Hepatocyte (in vitro differentiated cells): Measurements from ENCODE around the gene TMPRSS11A. TPM values are rescaled to one million over a fixed set of nuclear protein-coding genes. Genes with fewer than 3 reads are reported as not detected.

Experiments used
- DNase-seq: peaks from one replicate; pipeline ENCODE4 v3.0.0-alpha.2; 2016; ENCODE audit warnings: low spot score
- H2AFZ ChIP-seq: fragments of 200-600 bp; sonication (generic); 2 replicates; pipeline ENCODE4 v1.6.0; 2016; ENCODE audit warnings: antibody characterized with exemption, mild to moderate bottlenecking
- H3K27ac ChIP-seq: fragments of 200-600 bp; sonication (generic); 2 replicates; pipeline ENCODE4 v1.5.1; 2016; ENCODE audit warnings: mild to moderate bottlenecking
- H3K27me3 ChIP-seq: fragments of 200-600 bp; sonication (generic); 2 replicates; pipeline ENCODE4 v1.6.1; 2016
- H3K36me3 ChIP-seq: fragments of 200-600 bp; sonication (generic); replicated peaks from 2 replicates; pipeline ENCODE4 v1.5.1; 2016; ENCODE audit warnings: low read depth; ENCODE audit not compliant: insufficient read depth
- H3K4me1 ChIP-seq: fragments of 200-600 bp; sonication (generic); 2 replicates; pipeline ENCODE4 v1.5.1; 2016; ENCODE audit warnings: mild to moderate bottlenecking, moderate library complexity; ENCODE audit not compliant: insufficient read depth
- H3K4me2 ChIP-seq: fragments of 200-600 bp; sonication (generic); 2 replicates; pipeline ENCODE4 v1.6.0; 2016
- H3K4me3 ChIP-seq: fragments of 200-600 bp; sonication (generic); 2 replicates; pipeline ENCODE4 v1.5.1; 2016; ENCODE audit warnings: mild to moderate bottlenecking
- H3K79me2 ChIP-seq: fragments of 200-600 bp; sonication (generic); 2 replicates; pipeline ENCODE4 v1.6.0; 2017; ENCODE audit warnings: mild to moderate bottlenecking
- H3K9me2 ChIP-seq: fragments of 200-600 bp; sonication (generic); replicated peaks from 2 replicates; pipeline ENCODE4 v1.6.0; 2017; ENCODE audit warnings: mild to moderate bottlenecking; ENCODE audit not compliant: insufficient read depth
- H3K9me3 ChIP-seq: fragments of 200-600 bp; sonication (generic); 2 replicates; pipeline ENCODE4 v1.5.1; 2016; ENCODE audit warnings: low read depth, mild to moderate bottlenecking
- H4K20me1 ChIP-seq: fragments of 200-600 bp; sonication (generic); 2 replicates; pipeline ENCODE4 v1.6.0; 2016; ENCODE audit warnings: mild to moderate bottlenecking; ENCODE audit not compliant: insufficient read depth, poor library complexity, severe bottlenecking
- CTCF ChIP-seq: fragments of 200-600 bp; sonication (generic); IDR thresholded peaks from 2 replicates; pipeline ENCODE4 v1.5.1; 2016; ENCODE audit warnings: antibody characterized with exemption, mild to moderate bottlenecking; ENCODE audit not compliant: poor library complexity
- EZH2 ChIP-seq: fragments of 200-600 bp; sonication (generic); IDR thresholded peaks from 2 replicates; pipeline ENCODE4 v1.6.1; 2016; ENCODE audit warnings: antibody characterized with exemption, mild to moderate bottlenecking, borderline replicate concordance
- EZH2phosphoT487 ChIP-seq: fragments of 200-600 bp; sonication (generic); IDR thresholded peaks from one replicate; pipeline ENCODE4 v1.6.1; 2018; ENCODE audit warnings: antibody characterized with exemption, mild to moderate bottlenecking, low read depth, moderate library complexity; ENCODE audit not compliant: unreplicated experiment, severe bottlenecking
- WGBS: methylation state at CpG from one replicate; pipeline ENCODE4 v1.1.6; 2016; ENCODE audit warnings: low lambda C conversion rate; ENCODE audit errors: missing lambda C conversion rate; 5-methylcytosine and 5-hydroxymethylcytosine counted together
- polyA plus RNA-seq: library from polyadenylated mRNA; unstranded; fragments of >200 nt; fragmentation: Nextera tagmentation; extraction: Ambion mirVana; gene quantifications from 2 replicates; pipeline ENCODE4 v1.2.1, GENCODE V29; 2016
- total RNA-seq: library from RNA; depleted of rRNA; stranded (reverse); fragments of >200 nt; gene quantifications from 2 replicates; pipeline ENCODE4 v1.2.3, GENCODE V29; 2014

Gene TMPRSS11A
- total and polyA plus RNA-seq, 2 experiments from 2014 or later = 0.10 TPM; not detected in 1

DNA sequence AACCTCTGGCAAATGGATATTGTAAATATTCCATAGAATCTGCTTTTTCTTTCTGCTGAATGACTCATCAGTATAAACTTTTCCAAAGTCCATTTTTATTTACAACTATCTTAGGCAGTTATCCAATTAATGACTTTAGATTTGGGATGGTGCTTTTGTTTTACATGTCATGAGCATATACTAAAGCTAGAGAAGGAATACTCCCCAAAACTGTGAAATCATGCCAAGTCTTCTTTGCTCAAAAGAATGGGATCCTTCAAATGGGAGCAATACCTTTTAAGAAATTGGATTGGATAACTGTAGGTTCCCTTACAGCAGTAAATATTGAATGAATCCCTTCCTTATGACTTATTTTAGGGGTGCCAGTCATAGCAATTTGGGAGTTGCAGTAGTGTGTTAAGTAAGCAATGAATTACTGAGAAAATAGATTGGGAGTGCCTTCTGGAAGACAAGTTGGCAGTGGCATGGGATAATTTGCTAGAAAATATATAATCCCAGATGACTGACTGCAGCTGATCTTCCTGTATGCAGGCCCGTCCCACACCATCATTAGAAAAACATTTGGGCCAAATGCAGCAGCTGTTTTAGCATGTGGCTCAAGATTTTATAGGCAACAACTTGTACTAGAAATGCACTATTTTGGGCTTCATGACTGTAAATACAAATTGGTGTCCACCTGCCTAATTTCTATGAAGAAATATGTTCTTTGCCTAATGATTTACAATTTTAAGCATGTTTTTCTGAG, 82.3 kb downstream of the TMPRSS11A start:
- Histone ChIP-seq H3K9me3 (no peaks in the 10 kb centered on the region), H3K27me3 (no peaks in the 10 kb centered on the region), H3K79me2 (no peaks in the 10 kb centered on the region), H3K4me3 (no peak overlapping the region), H3K4me1 (no peaks in the 10 kb centered on the region), H4K20me1 (no peaks in the 10 kb centered on the region), H2AFZ (no peak overlapping the region), H3K9me2 (no peaks in the 10 kb centered on the region), H3K4me2 (no peak overlapping the region), H3K27ac (no peak overlapping the region), H3K36me3 (no peaks in the 10 kb centered on the region)
- TF ChIP-seq EZH2 (no peak), EZH2phosphoT487 (no peak), CTCF (no peak)
- no peak for DNase-seq
- 60% methylated on average over 1 of the region's 1 CpG for WGBS

DNA sequence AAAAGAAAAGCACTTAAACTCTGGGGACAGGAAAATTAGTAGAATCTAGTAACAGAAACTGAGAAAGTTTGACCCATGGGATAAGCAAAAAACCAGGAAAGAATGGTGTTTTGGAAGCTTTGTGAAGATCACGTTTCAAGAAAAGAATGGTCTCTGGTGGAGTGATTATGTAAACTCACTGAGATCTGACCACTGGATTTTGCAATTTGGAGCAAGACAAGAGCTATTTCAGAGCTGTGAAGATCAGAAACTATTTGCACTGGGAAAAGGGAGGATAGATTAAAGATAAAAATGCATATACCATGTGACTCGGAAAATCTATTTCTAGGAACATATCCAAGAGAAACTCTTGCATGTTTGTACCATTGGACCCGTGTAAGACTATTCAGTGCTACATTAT, 83.8 kb downstream of the TMPRSS11A start:
- WGBS = 92% methylated on average over 3 of the region's 3 CpGs
- H4K20me1 ChIP-seq = no peaks in the 10 kb centered on the region
- H3K36me3 ChIP-seq = no peaks in the 10 kb centered on the region
- H3K9me3 ChIP-seq = no peaks in the 10 kb centered on the region
- no peaks in the 10 kb centered on the region for H3K9me2 ChIP-seq
- no peak overlapping the region for H3K4me3 ChIP-seq
- H3K79me2 ChIP-seq = no peaks in the 10 kb centered on the region
- H3K27ac ChIP-seq = no peak overlapping the region
- H3K27me3 ChIP-seq = no peaks in the 10 kb centered on the region
- no peak overlapping the region for H2AFZ ChIP-seq
- no peak overlapping the region for H3K4me2 ChIP-seq
- TF ChIP-seq EZH2 = no peak
- TF ChIP-seq EZH2phosphoT487 = no peak
- TF ChIP-seq CTCF = no peak
- no peaks in the 10 kb centered on the region for H3K4me1 ChIP-seq
- no peak for DNase-seq

- H3K27me3 ChIP-seq = no peaks in the 10 kb centered on the region
- H3K36me3 ChIP-seq = no peaks in the 10 kb centered on the region
- H3K27ac ChIP-seq = no peak overlapping the region
- no peaks in the 10 kb centered on the region for H3K9me2 ChIP-seq
- H3K4me2 ChIP-seq = no peak overlapping the region
- H3K9me3 ChIP-seq = no peaks in the 10 kb centered on the region
- H3K4me1 ChIP-seq = no peaks in the 10 kb centered on the region
- H3K4me3 ChIP-seq = no peak overlapping the region
- TF ChIP-seq EZH2phosphoT487 (no peak), CTCF (no peak), EZH2 (no peak)
- DNase-seq = no peak
- no peaks in the 10 kb centered on the region for H3K79me2 ChIP-seq
- no peaks in the 10 kb centered on the region for H4K20me1 ChIP-seq
- H2AFZ ChIP-seq = no peak overlapping the region
- WGBS = 87% methylated on average over 3 of the region's 3 CpGs
Measured at GRCh38 chr4:67877086-67877485, 86.2 kb downstream of the TMPRSS11A start.
